Measurements from ENCODE around the gene SEZ6. TPM values are rescaled to one million over a fixed set of nuclear protein-coding genes. Genes with fewer than 3 reads are reported as not detected.
"Not testable (repeated sequence)": the region's sequence is repeated elsewhere in the genome, so short reads cannot be mapped to it uniquely, and the experiment has no call there.

Gene SEZ6
- total RNA-seq, 1 donor from 2014 or later, result not detected

- H3K4me3 Mint-ChIP-seq, result no peak overlapping the region
- peaks cover 84% of the 10 kb centered on the region for H3K4me1 Mint-ChIP-seq (ENCODE audit: low read depth)
- peak overlapping the region; percentile 4 for H3K27ac Mint-ChIP-seq
- H3K9me3 Mint-ChIP-seq, result no peaks in the 10 kb centered on the region
- no peak for DNase-seq (ENCODE audit: low spot score)
- H3K27me3 Mint-ChIP-seq (ENCODE audit: insufficient read depth), result no peaks in the 10 kb centered on the region
- H3K36me3 Mint-ChIP-seq (ENCODE audit: low read depth), result peaks cover 36% of the 10 kb centered on the region
- intact Hi-C loops (cut with micrococcal nuclease), result no loop called here
These were observed 65.7 kb downstream of the SEZ6 start for GRCh38 chr17:28940142-28940541.

- no peaks in the 10 kb centered on the region for H3K9me3 Mint-ChIP-seq
- H3K27ac Mint-ChIP-seq, result no peak overlapping the region
- H3K27me3 Mint-ChIP-seq (ENCODE audit: insufficient read depth), result no peaks in the 10 kb centered on the region
- no peak for DNase-seq (ENCODE audit: low spot score)
- no peak overlapping the region for H3K4me3 Mint-ChIP-seq
- intact Hi-C loops (cut with micrococcal nuclease), result no loop called here
- H3K36me3 Mint-ChIP-seq (ENCODE audit: low read depth), result peaks cover 36% of the 10 kb centered on the region
- H3K4me1 Mint-ChIP-seq (ENCODE audit: low read depth), result peaks cover 77% of the 10 kb centered on the region
These were observed 67.3 kb downstream of the SEZ6 start for GRCh38 chr17:28938552-28938951.

- Mint-ChIP-seq H3K36me3 (ENCODE audit: low read depth) (peaks cover 33% of the 10 kb centered on the region), H3K9me3 (no peaks in the 10 kb centered on the region), H3K4me3 (no peak overlapping the region), H3K27ac (no peak overlapping the region), H3K4me1 (ENCODE audit: low read depth) (peaks cover 73% of the 10 kb centered on the region), H3K27me3 (ENCODE audit: insufficient read depth) (no peaks in the 10 kb centered on the region)
- intact Hi-C loops (cut with micrococcal nuclease), result no loop called here
- DNase-seq (ENCODE audit: low spot score), result no peak
These were observed 68.6 kb downstream of the SEZ6 start for GRCh38 chr17:28937044-28937729.

- H3K36me3 Mint-ChIP-seq (ENCODE audit: low read depth), result peaks cover 29% of the 10 kb centered on the region
- H3K4me3 Mint-ChIP-seq, result no peak overlapping the region
- H3K27me3 Mint-ChIP-seq (ENCODE audit: insufficient read depth), result no peaks in the 10 kb centered on the region
- H3K27ac Mint-ChIP-seq, result no peak overlapping the region
- peaks cover 62% of the 10 kb centered on the region for H3K4me1 Mint-ChIP-seq (ENCODE audit: low read depth)
- no peaks in the 10 kb centered on the region for H3K9me3 Mint-ChIP-seq
- DNase-seq (ENCODE audit: low spot score), result no peak
- intact Hi-C loops (cut with micrococcal nuclease), result no loop called here
These were observed 69.9 kb downstream of the SEZ6 start for GRCh38 chr17:28935744-28936460.

- Mint-ChIP-seq H3K36me3 (ENCODE audit: low read depth) (peaks cover 36% of the 10 kb centered on the region), H3K4me1 (ENCODE audit: low read depth) (peaks cover 57% of the 10 kb centered on the region)
- intact Hi-C loops (cut with micrococcal nuclease); H3K27me3 Mint-ChIP-seq (ENCODE audit: insufficient read depth); H3K27ac Mint-ChIP-seq; DNase-seq (ENCODE audit: low spot score); H3K9me3 Mint-ChIP-seq; H3K4me3 Mint-ChIP-seq: not testable (repeated sequence)
These were observed 71.3 kb downstream of the SEZ6 start for GRCh38 chr17:28934508-28934907.

GRCh38 chr17:28929787-28930186, 76.0 kb downstream of the SEZ6 start:
- Mint-ChIP-seq H3K36me3 (ENCODE audit: low read depth) (peaks cover 44% of the 10 kb centered on the region), H3K27me3 (ENCODE audit: insufficient read depth) (no peaks in the 10 kb centered on the region), H3K4me3 (no peak overlapping the region), H3K27ac (peak overlapping the region; percentile 45), H3K4me1 (ENCODE audit: low read depth) (peaks cover 57% of the 10 kb centered on the region), H3K9me3 (peaks cover 12% of the 10 kb centered on the region)
- intact Hi-C loops (cut with micrococcal nuclease), result loop anchor here (2.0 to 10.0 kb wide), 4 partner anchors 27 to 355 kb away; partner anchors contain the start of genes ALDOC, BLTP2, DHRS13 and PIGS
- DNase-seq (ENCODE audit: low spot score), result no peak

GRCh38 chr17:28928061-28928460, 77.8 kb downstream of the SEZ6 start:
- H3K27me3 Mint-ChIP-seq (ENCODE audit: insufficient read depth), result no peaks in the 10 kb centered on the region
- H3K4me1 Mint-ChIP-seq (ENCODE audit: low read depth), result peaks cover 58% of the 10 kb centered on the region
- H3K27ac Mint-ChIP-seq, result peak overlapping the region; percentile 82
- intact Hi-C loops (cut with micrococcal nuclease), result loop anchor here (2.0 to 10.0 kb wide), 4 partner anchors 25 to 353 kb away; partner anchors contain the start of genes ALDOC, BLTP2, DHRS13 and PIGS
- H3K36me3 Mint-ChIP-seq (ENCODE audit: low read depth), result peaks cover 45% of the 10 kb centered on the region
- H3K9me3 Mint-ChIP-seq, result peaks cover 12% of the 10 kb centered on the region
- no peak for DNase-seq (ENCODE audit: low spot score)
- H3K4me3 Mint-ChIP-seq, result no peak overlapping the region

- Mint-ChIP-seq H3K4me3 (peak overlapping the region; percentile 4), H3K9me3 (peaks cover 12% of the 10 kb centered on the region), H3K36me3 (ENCODE audit: low read depth) (peaks cover 52% of the 10 kb centered on the region), H3K4me1 (ENCODE audit: low read depth) (peaks cover 58% of the 10 kb centered on the region), H3K27me3 (ENCODE audit: insufficient read depth) (no peaks in the 10 kb centered on the region), H3K27ac (peak overlapping the region; percentile 92)
- intact Hi-C loops (cut with micrococcal nuclease), result loop anchor here (1.0 to 10.0 kb wide), 6 partner anchors 23 to 352 kb away; partner anchors contain the start of genes ALDOC, BLTP2, NEK8 and PIGS
- no peak for DNase-seq (ENCODE audit: low spot score)
These were observed 79.0 kb downstream of the SEZ6 start for GRCh38 chr17:28926786-28927185.

GRCh38 chr17:28926366-28926765, 79.5 kb downstream of the SEZ6 start:
- peaks cover 12% of the 10 kb centered on the region for H3K9me3 Mint-ChIP-seq

GRCh38 chr17:28925912-28926365, 79.9 kb downstream of the SEZ6 start:
- Mint-ChIP-seq H3K4me1 (ENCODE audit: low read depth) (peaks cover 58% of the 10 kb centered on the region), H3K9me3 (peaks cover 12% of the 10 kb centered on the region), H3K27me3 (ENCODE audit: insufficient read depth) (no peaks in the 10 kb centered on the region), H3K27ac (peak overlapping the region; percentile 92), H3K36me3 (ENCODE audit: low read depth) (peaks cover 58% of the 10 kb centered on the region), H3K4me3 (peak overlapping the region; percentile 19)
- peak; percentile 62 for DNase-seq (ENCODE audit: low spot score)
- intact Hi-C loops (cut with micrococcal nuclease), result loop anchor here (1.0 to 10.0 kb wide), 7 partner anchors 10 to 351 kb away; partner anchors contain the start of genes ALDOC, BLTP2, NEK8 and PIGS

More at GRCh38 chr17:28926366-28926765, 79.5 kb downstream of the SEZ6 start:
- intact Hi-C loops (cut with micrococcal nuclease), result loop anchor here (1.0 to 10.0 kb wide), 6 partner anchors 23 to 352 kb away; partner anchors contain the start of genes ALDOC, BLTP2, NEK8 and PIGS
- DNase-seq (ENCODE audit: low spot score), result no peak
- Mint-ChIP-seq H3K27ac (peak overlapping the region; percentile 92), H3K36me3 (ENCODE audit: low read depth) (peaks cover 56% of the 10 kb centered on the region), H3K27me3 (ENCODE audit: insufficient read depth) (no peaks in the 10 kb centered on the region), H3K4me3 (peak overlapping the region; percentile 19), H3K4me1 (ENCODE audit: low read depth) (peaks cover 58% of the 10 kb centered on the region)

- intact Hi-C loops (cut with micrococcal nuclease), result loop anchor here (10.0 kb wide), 2 partner anchors 275 to 345 kb away; partner anchors contain the start of genes ALDOC, BLTP2 and PIGS
- H3K36me3 Mint-ChIP-seq (ENCODE audit: low read depth), result peaks cover 65% of the 10 kb centered on the region
- H3K4me3 Mint-ChIP-seq, result no peak overlapping the region
- DNase-seq (ENCODE audit: low spot score), result no peak
- H3K4me1 Mint-ChIP-seq (ENCODE audit: low read depth), result peaks cover 29% of the 10 kb centered on the region
- no peaks in the 10 kb centered on the region for H3K27me3 Mint-ChIP-seq (ENCODE audit: insufficient read depth)
- no peaks in the 10 kb centered on the region for H3K9me3 Mint-ChIP-seq
- H3K27ac Mint-ChIP-seq, result no peak overlapping the region
These were observed 85.6 kb downstream of the SEZ6 start for GRCh38 chr17:28920201-28920600.

GRCh38 chr17:28918295-28918694, 87.5 kb downstream of the SEZ6 start:
- H3K4me3 Mint-ChIP-seq, result no peak overlapping the region
- intact Hi-C loops (cut with micrococcal nuclease), result no loop called here
- peaks cover 20% of the 10 kb centered on the region for H3K4me1 Mint-ChIP-seq (ENCODE audit: low read depth)
- no peak overlapping the region for H3K27ac Mint-ChIP-seq
- H3K36me3 Mint-ChIP-seq (ENCODE audit: low read depth), result peaks cover 65% of the 10 kb centered on the region
- no peaks in the 10 kb centered on the region for H3K27me3 Mint-ChIP-seq (ENCODE audit: insufficient read depth)
- no peaks in the 10 kb centered on the region for H3K9me3 Mint-ChIP-seq
- no peak for DNase-seq (ENCODE audit: low spot score)

- peaks cover 68% of the 10 kb centered on the region for H3K36me3 Mint-ChIP-seq (ENCODE audit: low read depth)
These were observed 88.4 kb downstream of the SEZ6 start for GRCh38 chr17:28917465-28917864.

More at GRCh38 chr17:28917465-28917864, 88.4 kb downstream of the SEZ6 start:
- Mint-ChIP-seq H3K27me3 (ENCODE audit: insufficient read depth) (no peaks in the 10 kb centered on the region), H3K9me3 (no peaks in the 10 kb centered on the region), H3K27ac (no peak overlapping the region), H3K4me3 (no peak overlapping the region), H3K4me1 (ENCODE audit: low read depth) (peaks cover 18% of the 10 kb centered on the region)
- DNase-seq (ENCODE audit: low spot score), result no peak
- intact Hi-C loops (cut with micrococcal nuclease), result loop anchor here (2.0 kb wide), 1 partner anchor 15 kb away; the partner anchor contains the start of gene DHRS13
